ENCODE results near the gene SMC6. TPM values are rescaled to one million over a fixed set of nuclear protein-coding genes. Genes with fewer than 3 reads are reported as not detected.

Gene SMC6
- polyA plus RNA-seq, 3 donors from 2014 or later = 4.1 to 14.6 (median 5.1) TPM

- no peak for DNase-seq
- H3K27ac Mint-ChIP-seq = no peak overlapping the region
- H3K4me3 Mint-ChIP-seq = no peak overlapping the region
- peaks cover 0 to 3% (median 0%) of the 10 kb centered on the region in 6 donors for H3K9me3 Mint-ChIP-seq
- no peaks in the 10 kb centered on the region for H3K36me3 Mint-ChIP-seq
- H3K27me3 Mint-ChIP-seq (ENCODE audit: low read depth in 3 of 3) = peaks cover 2% of the 10 kb centered on the region in 3 donors
- peaks cover 0 to 2% of the 10 kb centered on the region in 2 donors for H3K4me1 Mint-ChIP-seq
Measured at GRCh38 chr2:17626986-17627385, 126.6 kb downstream of the SMC6 start.

- H3K9me3 Mint-ChIP-seq = peaks cover 0 to 3% (median 0%) of the 10 kb centered on the region in 6 donors
- peaks cover 2 to 8% (median 4%) of the 10 kb centered on the region in 3 donors for H3K27me3 Mint-ChIP-seq (ENCODE audit: low read depth in 3 of 3)
- H3K27ac Mint-ChIP-seq = no peak overlapping the region
- no peak for DNase-seq
- no peaks in the 10 kb centered on the region for H3K36me3 Mint-ChIP-seq
- no peak overlapping the region for H3K4me3 Mint-ChIP-seq
- H3K4me1 Mint-ChIP-seq = peaks cover 0 to 2% of the 10 kb centered on the region in 2 donors
Measured at GRCh38 chr2:17625446-17625845, 128.2 kb downstream of the SMC6 start.

- DNase-seq = no peak
- H3K4me1 Mint-ChIP-seq = no peaks in the 10 kb centered on the region
- H3K27ac Mint-ChIP-seq = no peak overlapping the region
- no peak overlapping the region for H3K4me3 Mint-ChIP-seq
- no peaks in the 10 kb centered on the region for H3K36me3 Mint-ChIP-seq
- peaks cover 2 to 8% (median 2%) of the 10 kb centered on the region in 3 donors for H3K27me3 Mint-ChIP-seq (ENCODE audit: low read depth in 3 of 3)
- peaks cover 0 to 5% (median 0%) of the 10 kb centered on the region in 6 donors for H3K9me3 Mint-ChIP-seq
Measured at GRCh38 chr2:17621781-17622180, 131.8 kb downstream of the SMC6 start.

- Mint-ChIP-seq H3K9me3 (peaks cover 0 to 5% (median 0%) of the 10 kb centered on the region in 6 donors), H3K4me1 (no peaks in the 10 kb centered on the region), H3K36me3 (no peaks in the 10 kb centered on the region), H3K27ac (no peak overlapping the region), H3K4me3 (no peak overlapping the region), H3K27me3 (ENCODE audit: low read depth in 3 of 3) (peaks cover 2 to 8% (median 2%) of the 10 kb centered on the region in 3 donors)
- no peak for DNase-seq
Measured at GRCh38 chr2:17620841-17621240, 132.8 kb downstream of the SMC6 start.

GRCh38 chr2:17620280-17620679 is 133.3 kb downstream of the SMC6 start:
- peaks cover 0 to 5% (median 0%) of the 10 kb centered on the region in 6 donors for H3K9me3 Mint-ChIP-seq
- H3K27ac Mint-ChIP-seq = no peak overlapping the region
- H3K36me3 Mint-ChIP-seq = no peaks in the 10 kb centered on the region
- DNase-seq = no peak
- no peaks in the 10 kb centered on the region for H3K4me1 Mint-ChIP-seq
- peaks cover 2 to 8% (median 2%) of the 10 kb centered on the region in 3 donors for H3K27me3 Mint-ChIP-seq (ENCODE audit: low read depth in 3 of 3)
- no peak overlapping the region for H3K4me3 Mint-ChIP-seq

GRCh38 chr2:17617955-17618354 is 135.7 kb downstream of the SMC6 start:
- Mint-ChIP-seq H3K4me3 (no peak overlapping the region), H3K36me3 (no peaks in the 10 kb centered on the region), H3K27ac (no peak overlapping the region), H3K9me3 (peaks cover 0 to 3% (median 0%) of the 10 kb centered on the region in 6 donors), H3K4me1 (no peaks in the 10 kb centered on the region), H3K27me3 (ENCODE audit: low read depth in 3 of 3) (peaks cover 2 to 7% (median 7%) of the 10 kb centered on the region in 3 donors)
- DNase-seq = no peak

- no peaks in the 10 kb centered on the region for H3K4me1 Mint-ChIP-seq
- H3K27me3 Mint-ChIP-seq (ENCODE audit: low read depth in 3 of 3) = peaks cover 0 to 7% (median 7%) of the 10 kb centered on the region in 3 donors
- peaks cover 0 to 3% (median 0%) of the 10 kb centered on the region in 6 donors for H3K9me3 Mint-ChIP-seq
- no peaks in the 10 kb centered on the region for H3K36me3 Mint-ChIP-seq
- no peak overlapping the region for H3K4me3 Mint-ChIP-seq
- H3K27ac Mint-ChIP-seq = no peak overlapping the region
- no peak for DNase-seq
Measured at GRCh38 chr2:17617516-17617915, 136.1 kb downstream of the SMC6 start.

- H3K4me3 Mint-ChIP-seq = no peak overlapping the region
- peaks cover 0 to 3% (median 0%) of the 10 kb centered on the region in 6 donors for H3K9me3 Mint-ChIP-seq
- H3K36me3 Mint-ChIP-seq = no peaks in the 10 kb centered on the region
- peaks cover 0 to 6% (median 4%) of the 10 kb centered on the region in 3 donors for H3K27me3 Mint-ChIP-seq (ENCODE audit: low read depth in 3 of 3)
- no peak for DNase-seq
- no peaks in the 10 kb centered on the region for H3K4me1 Mint-ChIP-seq
- H3K27ac Mint-ChIP-seq = no peak overlapping the region
Measured at GRCh38 chr2:17616405-17616804, 137.2 kb downstream of the SMC6 start.

- Mint-ChIP-seq H3K27ac (no peak overlapping the region), H3K27me3 (ENCODE audit: low read depth in 3 of 3) (peaks cover 0 to 6% (median 0%) of the 10 kb centered on the region in 3 donors), H3K36me3 (no peaks in the 10 kb centered on the region), H3K4me1 (no peaks in the 10 kb centered on the region), H3K4me3 (no peak overlapping the region), H3K9me3 (peaks cover 0 to 3% (median 0%) of the 10 kb centered on the region in 6 donors)
- DNase-seq = no peak
Measured at GRCh38 chr2:17615728-17616351, 137.8 kb downstream of the SMC6 start.

- no peak overlapping the region for H3K4me3 Mint-ChIP-seq
- DNase-seq = no peak
- H3K27me3 Mint-ChIP-seq (ENCODE audit: low read depth in 3 of 3) = peaks cover 0 to 6% (median 0%) of the 10 kb centered on the region in 3 donors
- peaks cover 0 to 3% (median 0%) of the 10 kb centered on the region in 6 donors for H3K9me3 Mint-ChIP-seq
- H3K4me1 Mint-ChIP-seq = no peaks in the 10 kb centered on the region
- no peaks in the 10 kb centered on the region for H3K36me3 Mint-ChIP-seq
- no peak overlapping the region for H3K27ac Mint-ChIP-seq
Measured at GRCh38 chr2:17615147-17615546, 138.5 kb downstream of the SMC6 start.

GRCh38 chr2:17614174-17614930 is 139.3 kb downstream of the SMC6 start:
- DNase-seq = no peak
- H3K27ac Mint-ChIP-seq = no peak overlapping the region
- H3K4me1 Mint-ChIP-seq = no peaks in the 10 kb centered on the region
- H3K36me3 Mint-ChIP-seq = no peaks in the 10 kb centered on the region
- peaks cover 0 to 6% (median 0%) of the 10 kb centered on the region in 3 donors for H3K27me3 Mint-ChIP-seq (ENCODE audit: low read depth in 3 of 3)
- peaks cover 0 to 3% (median 0%) of the 10 kb centered on the region in 6 donors for H3K9me3 Mint-ChIP-seq
- no peak overlapping the region for H3K4me3 Mint-ChIP-seq

Other genes with a start within 250 kb of the SMC6 start
- not detected for gene RAD51AP2, start 235.4 kb downstream of the SMC6 start, polyA plus RNA-seq
- gene VSNL1, start 213.1 kb downstream of the SMC6 start, polyA plus RNA-seq = not detected
- gene GEN1, start 328 bp upstream of the SMC6 start, polyA plus RNA-seq = 1 to 10 TPM in 1 of 3 donors, not detected in 2; 2.3 TPM
- not detected for gene MSGN1, start 62.6 kb upstream of the SMC6 start, polyA plus RNA-seq
- gene KCNS3, start 124.9 kb upstream of the SMC6 start, polyA plus RNA-seq = not detected